HepG2 (cell line): ENCODE measurements around the gene NDUFS1. TPM values are rescaled to one million over a fixed set of nuclear protein-coding genes. Genes with fewer than 3 reads are reported as not detected.

ENCODE experiments used
- ATAC-seq: fragments of 200-7000 bp; cut with Tn5 transposase; 3 replicates; pipeline ENCODE4 v1.9.1; 2020; ENCODE audit warnings: mild to moderate bottlenecking, moderate library complexity
- BruUV-seq: library from RNA; stranded (reverse); fragments of 400-500 nt; replicated peaks from 2 replicates; lab custom pipeline; 2021; lab: Mats Ljungman, UMichigan
- CTCF ChIA-PET: fragments of 300-600 bp; formaldehyde crosslinking; extraction: SDS; loops from one replicate; lab custom pipeline; 2021; ENCODE audit warnings: low total read pairs, inconsistent platforms, low intra/inter-chr PET ratio; lab: Yijun Ruan, JAX
- POLR2A ChIA-PET: fragments of 350-600 bp; sonication (Branson Sonifier 250); formaldehyde crosslinking; loops from one replicate; lab custom pipeline; 2020; ENCODE audit warnings: antibody characterized with exemption, inconsistent platforms; lab: Yijun Ruan, JAX
- DNase-seq: peaks from one replicate; pipeline ENCODE4 v3.0.0-alpha.2; 2015; ENCODE audit warnings: low spot score
- FAIRE-seq: peaks from 3 replicates; lab custom pipeline; 2011; peaks lifted over from hg19 to GRCh38; lab: Jason Lieb, UNC
- H2AFZ ChIP-seq: one replicate; pipeline ENCODE4 v1.6.1; 2011; ENCODE audit warnings: low read length, inconsistent platforms
- H3K27ac ChIP-seq: fragments of 300-600 bp; 3 replicates; pipeline ENCODE4 v1.8.0; 2011; ENCODE audit warnings: mixed run types, mild to moderate bottlenecking, mixed read lengths, low read length, inconsistent platforms; ENCODE audit not compliant: insufficient read depth; ENCODE audit errors: extremely low read length
- H3K27me3 ChIP-seq, 2 experiments: fragments of 200-600 bp in 1 of 2; 2 replicates in 1 of 2; 3 replicates in 1 of 2; pipeline versions ENCODE4 v1.6.0 to v1.8.0; 2011; ENCODE audit warnings: low read length in 2 of 2, mild to moderate bottlenecking in 2 of 2, moderate library complexity in 2 of 2, inconsistent platforms in 1 of 2; ENCODE audit not compliant: insufficient read depth in 2 of 2, control insufficient read depth in 1 of 2
- H3K36me3 ChIP-seq, 2 experiments: fragments of 200-600 bp in 1 of 2; replicated peaks in 1 of 2; 2 replicates in 1 of 2; 3 replicates in 1 of 2; pipeline versions ENCODE4 v1.5.1 to v1.8.0; 2011; ENCODE audit warnings: low read length in 2 of 2, inconsistent platforms in 1 of 2; ENCODE audit not compliant: insufficient read depth in 2 of 2, control insufficient read depth in 1 of 2
- H3K4me1 ChIP-seq: 2 replicates; pipeline ENCODE4 v1.5.1; 2012; ENCODE audit warnings: low read length, inconsistent platforms; ENCODE audit not compliant: insufficient read depth
- H3K4me2 ChIP-seq: 2 replicates; pipeline ENCODE4 v1.6.0; 2011; ENCODE audit warnings: low read depth, low read length, inconsistent platforms
- H3K4me3 ChIP-seq, 3 experiments: fragments of 200-600 bp in 1 of 3; sonication (generic), shearing (Covaris generic) in 1 of 3; replicated peaks in 1 of 3; 2 replicates each; pipeline ENCODE4 v1.5.1; 2011 to 2016; ENCODE audit warnings: low read length in 3 of 3, inconsistent platforms in 2 of 3, low read depth in 2 of 3, mild to moderate bottlenecking in 2 of 3, control low read depth in 1 of 3, mixed read lengths in 1 of 3; ENCODE audit not compliant: insufficient read depth in 1 of 3
- H3K79me2 ChIP-seq: one replicate; pipeline ENCODE4 v1.6.1; 2011; ENCODE audit warnings: low read length, inconsistent platforms; ENCODE audit not compliant: insufficient read depth
- H3K9ac ChIP-seq: 2 replicates; pipeline ENCODE4 v1.6.0; 2011; ENCODE audit warnings: mild to moderate bottlenecking, low read depth, low read length, inconsistent platforms; ENCODE audit not compliant: insufficient read depth
- H3K9me3 ChIP-seq: 2 replicates; pipeline ENCODE4 v1.5.1; 2012; ENCODE audit warnings: mild to moderate bottlenecking, low read length
- H4K20me1 ChIP-seq: 2 replicates; pipeline ENCODE4 v1.6.0; 2011; ENCODE audit warnings: inconsistent platforms, mild to moderate bottlenecking, low read length, moderate library complexity; ENCODE audit not compliant: insufficient read depth
- E2F2 ChIP-seq: sonication (generic); formaldehyde crosslinking; IDR thresholded peaks from 2 replicates; pipeline ENCODE4 v1.4.0; 2020; ENCODE audit warnings: missing genetic modification reagents, borderline replicate concordance
- RFX3 ChIP-seq: IDR thresholded peaks from 2 replicates; pipeline ENCODE4 v1.6.1; 2016; ENCODE audit warnings: missing biosample characterization, missing genetic modification reagents
- ZBTB40 ChIP-seq, 2 experiments: fragments of 450-650 bp in 1 of 2; sonication (generic) in 1 of 2; formaldehyde crosslinking in 1 of 2; IDR thresholded peaks; 2 replicates each; pipeline versions ENCODE4 v1.6.1 to v1.8.0; 2016 to 2022; ENCODE audit warnings: antibody characterized with exemption in 1 of 2, mild to moderate bottlenecking in 1 of 2, missing genetic modification reagents in 1 of 2
- ZNF121 ChIP-seq: sonication (generic); formaldehyde crosslinking; IDR thresholded peaks from 2 replicates; pipeline ENCODE4 v1.5.0; 2020; ENCODE audit warnings: mild to moderate bottlenecking, missing genetic modification reagents
- ZNF414 ChIP-seq: sonication (generic); formaldehyde crosslinking; IDR thresholded peaks from 2 replicates; pipeline ENCODE4 v1.5.0; 2020; ENCODE audit warnings: missing genetic modification reagents
- ZNF781 ChIP-seq: sonication (generic); formaldehyde crosslinking; IDR thresholded peaks from 2 replicates; pipeline ENCODE4 v1.5.1; 2020; ENCODE audit warnings: borderline replicate concordance, mild to moderate bottlenecking, missing genetic modification reagents; ENCODE audit errors: not compliant biosample characterization
- WGBS: methylation state at CpG from one replicate; pipeline ENCODE4 v1.1.6; 2017; ENCODE audit warnings: low lambda C conversion rate; 5-methylcytosine and 5-hydroxymethylcytosine counted together
- in situ Hi-C: cut with HindIII; loops from 2 replicates; pipeline ENCODE4 v1.10.0; 2017; ENCODE audit warnings: low pct_unique_long_range_greater_than_20kb; ENCODE audit not compliant: extremely low pct_ligation_motif_present
- intact Hi-C: fragments of 100-400 bp; cut with micrococcal nuclease; formaldehyde crosslinking; loops from one replicate; pipeline ENCODE4 v1.10.0; 2022; ENCODE audit not compliant: unreplicated experiment
- polyA plus RNA-seq, 8 experiments: library from polyadenylated mRNA; depleted of rRNA in 3 of 8; stranded (reverse) in 7 of 8; unstranded in 1 of 8; fragments of >200 nt; fragmentation: Illumina TruSeq in 4 of 8; extraction: Trizol in 4 of 8; gene quantifications; 2 replicates each; pipeline versions ENCODE4 v1.2.1 to v1.2.3, GENCODE V29; 2011 to 2016; ENCODE audit warnings: low read depth in 4 of 8, missing spikeins in 1 of 8, mixed read lengths in 1 of 8; ENCODE audit not compliant: insufficient read depth in 1 of 8
- total RNA-seq, 5 experiments: library from RNA; depleted of rRNA; stranded (reverse); fragments of >200 nt; fragmentation: Illumina TruSeq; extraction: Trizol; gene quantifications; 2 replicates each; pipeline ENCODE4 v1.2.3, GENCODE V29; 2016; ENCODE audit warnings: low read depth in 1 of 5

The NDUFS1 gene
- total and polyA plus RNA-seq, 2 of the 13 experiments (the other 11 are each of a cell fraction or from before 2014, with no cell fraction given) = 139 to 242 TPM

GRCh38 chr2:206069417-206069816 lies 89.8 kb downstream of the NDUFS1 start:
- in situ Hi-C loops = no loop called here
- ATAC-seq = no peak

GRCh38 chr2:206068207-206068606 lies 91.0 kb downstream of the NDUFS1 start:
- WGBS = 100% methylated on average over 1 of the region's 1 CpG
- DNase-seq (no peak), FAIRE-seq (no peak), ATAC-seq (no peak)
- BruUV-seq = no TSS peak
- peaks cover 11% of the 10 kb centered on the region for H3K4me1 ChIP-seq
- H3K79me2 ChIP-seq = peaks cover 73% of the 10 kb centered on the region
- intact Hi-C loops = no loop called here
- H3K9me3 ChIP-seq = no peaks in the 10 kb centered on the region
- no peaks in the 10 kb centered on the region for H3K27me3 ChIP-seq
- no peak overlapping the region for H2AFZ ChIP-seq
- TF ChIP-seq ZBTB40 (IDR thresholded peaks at IDR 0.05) (peak; percentile 78), ZBTB40 (CRISPR knock-in tag; IDR thresholded peaks at IDR 0.05) (peak; percentile 98), E2F2 (CRISPR knock-in tag) (no peak), ZNF121 (CRISPR knock-in tag) (peak; percentile 79)
- no peaks in the 10 kb centered on the region for H4K20me1 ChIP-seq
- H3K36me3 ChIP-seq = peaks cover 0 to 3% of the 10 kb centered on the region in 2 experiments; a peak in 3 of 5 replicates
- H3K27ac ChIP-seq = no peak overlapping the region
- H3K4me2 ChIP-seq = no peak overlapping the region
- ChIA-PET CTCF (no interaction called here), POLR2A (no interaction called here)
- in situ Hi-C loops = no loop called here
- H3K4me3 ChIP-seq = no peak overlapping the region
- H3K9ac ChIP-seq = no peak overlapping the region

More at GRCh38 chr2:206069417-206069816, 89.8 kb downstream of the NDUFS1 start:
- Histone ChIP-seq H3K36me3 (peaks cover 1 to 10% of the 10 kb centered on the region in 2 experiments; a peak in 4 of 5 replicates), H3K4me1 (peaks cover 11% of the 10 kb centered on the region), H3K4me2 (no peak overlapping the region), H2AFZ (no peak overlapping the region), H3K9ac (no peak overlapping the region), H3K27ac (no peak overlapping the region), H4K20me1 (no peaks in the 10 kb centered on the region), H3K27me3 (no peaks in the 10 kb centered on the region), H3K79me2 (peaks cover 76% of the 10 kb centered on the region), H3K9me3 (no peaks in the 10 kb centered on the region), H3K4me3 (no peak overlapping the region)
- intact Hi-C loops = no loop called here
- WGBS = 94% methylated on average over 2 of the region's 2 CpGs
- DNase-seq (no peak), FAIRE-seq (no peak)
- no peak for TF ChIP-seq ZNF414 (CRISPR knock-in tag)
- TF ChIP-seq RFX3 = no peak
- TF ChIP-seq ZNF781 (CRISPR knock-in tag) = no peak
- BruUV-seq = no TSS peak
- ChIA-PET CTCF (no interaction called here), POLR2A (no interaction called here)
